GM19099 (cell line): Measurements from ENCODE around the gene ACO1.

Experiments used
- POLR2A ChIP-seq: IDR thresholded peaks from 3 replicates; pipeline ENCODE4 v1.6.1; 2011; ENCODE audit warnings: low read depth; ENCODE audit not compliant: insufficient read length; ENCODE audit errors: extremely low read depth

ACO1 gene

DNA sequence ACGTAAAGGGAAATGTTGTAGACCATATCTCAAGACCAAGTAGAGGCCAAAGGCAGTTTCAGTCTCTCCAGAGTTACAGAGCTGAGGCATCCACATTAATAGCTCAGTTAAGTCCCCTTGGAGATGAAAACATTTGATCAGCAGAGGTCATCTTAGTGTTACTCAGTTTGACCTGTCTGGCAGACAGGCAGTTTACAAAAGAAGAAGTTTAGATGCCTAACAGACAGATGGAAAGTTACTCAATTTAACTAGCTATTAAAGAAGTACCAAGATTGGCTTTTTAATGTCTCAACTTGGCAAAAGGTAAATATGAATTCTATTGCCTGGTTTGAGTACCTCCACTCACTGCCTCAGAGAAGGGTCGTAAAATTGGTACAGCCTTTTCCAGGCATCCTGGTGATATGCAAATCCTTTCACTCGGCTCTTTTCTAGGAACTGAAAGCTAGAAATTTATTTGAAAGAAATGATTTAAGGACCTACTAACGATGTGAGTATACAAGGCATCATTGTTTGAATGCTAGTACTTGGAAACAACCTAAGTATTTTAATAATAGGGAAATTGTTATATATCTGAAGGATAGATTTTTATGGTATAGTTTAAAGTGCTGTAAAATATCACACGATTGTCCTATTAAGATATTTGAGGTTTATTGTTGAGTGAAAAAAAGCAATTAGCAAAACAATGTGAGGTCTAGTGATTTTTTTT, 14.8 kb downstream of the ACO1 start:
- TF ChIP-seq POLR2A = no peak

DNA sequence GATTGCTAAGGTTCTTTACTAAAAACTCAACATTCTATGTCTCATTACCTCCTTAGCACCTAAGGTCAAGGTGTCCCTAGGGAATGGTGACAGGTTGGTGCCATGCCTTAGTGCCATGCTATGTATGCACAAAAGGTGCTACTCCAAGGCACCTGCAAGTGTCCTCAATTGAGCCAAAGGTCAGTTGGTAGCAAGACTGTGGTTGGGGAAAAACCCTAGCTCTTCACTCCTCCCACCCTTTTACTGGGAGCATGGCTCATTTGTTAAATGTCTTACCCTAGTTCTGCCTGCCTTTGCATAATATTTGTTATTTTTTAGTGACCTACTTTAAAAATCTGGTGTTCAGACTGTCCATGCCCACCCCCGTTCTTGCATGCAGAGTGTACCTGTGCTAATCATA, 17.0 kb downstream of the ACO1 start:
- no peak for TF ChIP-seq POLR2A

DNA sequence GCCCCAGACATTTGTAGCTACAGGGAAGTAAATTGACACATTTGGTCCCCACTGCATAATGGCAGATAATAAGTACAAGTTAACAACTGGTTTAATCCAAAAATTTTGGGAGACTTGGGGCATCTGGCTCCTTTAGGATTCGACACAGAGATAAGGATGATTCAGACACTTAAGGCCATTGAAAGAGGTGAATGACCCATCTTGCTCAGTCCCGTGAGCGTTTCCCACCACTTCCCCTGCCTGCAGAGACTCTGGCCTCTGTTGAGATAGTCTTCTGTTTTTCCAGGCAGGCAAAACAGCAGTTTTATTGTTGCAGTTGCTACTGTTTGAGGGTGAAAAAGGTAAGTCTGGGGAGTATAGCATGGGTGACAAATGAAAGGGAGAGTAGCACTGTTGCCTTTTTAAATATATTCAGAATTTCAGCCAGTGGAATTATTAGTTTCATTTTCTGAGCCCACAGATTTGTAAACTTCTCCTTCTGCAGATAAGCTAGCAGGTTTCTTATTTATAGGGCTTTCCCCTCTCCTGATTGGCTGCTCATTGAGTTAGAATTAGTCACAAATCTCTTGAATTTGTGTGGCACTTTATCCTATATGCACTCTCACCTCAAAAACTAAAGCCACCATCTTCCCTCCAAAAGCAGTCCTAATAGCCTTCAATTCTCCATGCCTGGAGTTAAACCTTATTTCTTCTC, 19.3 kb downstream of the ACO1 start:
- no peak for TF ChIP-seq POLR2A

DNA sequence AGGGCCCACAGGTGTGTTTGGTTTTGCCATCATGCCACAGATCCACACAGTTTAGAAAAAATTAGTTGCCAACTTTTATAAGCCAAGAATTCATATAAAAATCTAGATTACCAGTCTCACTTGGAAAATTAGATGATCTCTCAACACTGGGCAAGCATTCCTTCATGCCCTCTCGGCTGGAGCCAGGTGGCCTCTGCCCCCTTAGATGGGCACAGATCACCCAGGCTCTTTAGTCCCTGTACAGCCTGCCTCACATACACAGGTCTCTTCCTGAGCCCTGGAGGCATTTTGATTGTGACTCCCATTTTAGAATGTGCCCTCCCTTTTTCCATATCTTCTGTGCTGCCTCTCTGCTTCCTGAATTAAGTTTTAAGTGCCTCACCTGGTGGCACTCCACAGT, 20.0 kb downstream of the ACO1 start:
- TF ChIP-seq POLR2A = no peak

DNA sequence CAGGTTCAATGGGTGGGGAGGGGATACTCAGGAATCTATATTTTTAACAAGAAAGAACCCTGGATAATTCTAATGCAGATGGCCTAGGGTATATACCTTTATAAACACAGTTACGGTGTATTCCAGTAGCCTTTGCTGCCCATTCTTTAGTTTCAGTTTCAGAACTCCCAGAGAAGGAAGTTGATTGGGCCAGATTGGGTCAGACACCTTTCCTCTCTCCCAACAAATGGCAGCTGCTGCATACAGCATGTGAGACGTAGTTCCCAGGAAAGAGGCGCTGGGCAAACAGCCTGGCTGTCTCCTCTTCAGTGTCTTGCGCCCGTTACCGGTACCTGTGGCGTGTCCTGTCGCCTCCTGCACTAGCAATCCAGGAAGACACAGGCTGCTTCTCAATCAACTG, 20.4 kb downstream of the ACO1 start:
- no peak for TF ChIP-seq POLR2A

DNA sequence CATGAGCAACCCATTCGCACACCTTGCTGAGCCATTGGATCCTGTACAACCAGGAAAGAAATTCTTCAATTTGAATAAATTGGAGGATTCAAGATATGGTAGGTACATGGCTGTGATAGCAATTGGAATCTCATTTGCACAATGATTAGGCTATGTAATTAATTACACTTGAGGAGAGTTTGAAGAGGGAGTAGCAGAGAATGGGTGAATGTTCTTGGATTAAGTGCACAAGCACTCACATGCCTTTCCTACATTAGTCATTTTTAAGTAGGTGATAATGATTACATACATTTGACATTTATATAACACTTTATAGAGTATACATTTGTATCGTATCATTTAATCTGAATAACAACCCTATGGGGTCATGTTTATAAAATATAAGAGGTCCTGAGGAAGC, 21.1 kb downstream of the ACO1 start:
- no peak for TF ChIP-seq POLR2A

DNA sequence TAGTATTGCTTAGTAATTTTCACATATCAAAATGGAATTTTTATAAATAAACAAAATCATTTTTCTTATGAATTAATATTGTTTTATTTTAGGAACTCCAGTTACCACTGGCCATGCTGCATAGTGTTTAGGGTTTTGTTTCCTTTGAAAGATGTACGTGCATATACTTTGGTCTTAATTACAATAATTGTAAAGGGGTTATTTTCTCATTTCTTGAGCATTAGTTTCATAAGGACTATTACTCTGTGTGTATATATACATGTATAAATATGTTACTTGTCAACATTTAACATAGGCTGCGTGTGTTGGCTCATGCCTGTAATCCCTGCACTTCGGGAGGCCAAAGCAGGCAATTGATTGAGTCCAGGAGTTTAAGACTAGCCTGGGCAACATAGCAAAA, 21.6 kb downstream of the ACO1 start:
- no peak for TF ChIP-seq POLR2A

DNA sequence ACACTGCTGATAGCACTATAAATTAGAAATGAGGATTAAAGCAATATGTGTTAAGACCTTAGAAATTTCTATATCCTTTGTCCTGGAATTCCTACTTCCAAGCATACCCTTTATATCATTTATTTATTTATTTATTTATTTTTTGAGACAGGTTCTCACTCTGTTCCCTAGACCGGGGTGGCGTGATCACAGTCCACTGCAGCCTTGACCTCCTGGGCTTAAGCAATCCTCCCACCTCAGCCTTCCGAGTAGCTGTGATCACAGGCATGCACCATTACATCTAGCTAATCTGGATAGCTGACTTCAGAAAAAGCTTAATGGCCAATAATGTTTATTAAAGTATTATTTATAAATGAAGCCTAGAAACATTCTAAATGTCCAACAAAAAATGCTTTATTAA, 27.3 kb downstream of the ACO1 start:
- no peak for TF ChIP-seq POLR2A

DNA sequence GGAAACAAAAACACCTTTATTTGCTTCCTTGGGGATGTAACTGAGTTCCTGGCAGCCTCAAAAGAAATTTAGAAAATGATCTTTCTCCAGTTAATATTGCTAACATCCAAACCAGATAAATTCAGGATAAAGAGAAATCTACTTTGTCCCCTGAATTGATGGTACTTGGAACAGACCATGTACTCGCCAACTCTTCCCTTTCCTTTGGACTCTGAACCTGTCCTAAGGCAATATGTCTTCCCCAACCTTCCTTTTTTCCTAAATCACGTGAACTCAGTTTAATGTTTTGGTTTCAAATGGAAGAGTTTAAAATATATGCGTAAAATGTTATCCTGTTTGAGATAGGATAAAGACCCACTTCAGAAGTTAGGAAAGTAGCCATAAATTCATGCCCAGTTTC, 28.0 kb downstream of the ACO1 start:
- no peak for TF ChIP-seq POLR2A

DNA sequence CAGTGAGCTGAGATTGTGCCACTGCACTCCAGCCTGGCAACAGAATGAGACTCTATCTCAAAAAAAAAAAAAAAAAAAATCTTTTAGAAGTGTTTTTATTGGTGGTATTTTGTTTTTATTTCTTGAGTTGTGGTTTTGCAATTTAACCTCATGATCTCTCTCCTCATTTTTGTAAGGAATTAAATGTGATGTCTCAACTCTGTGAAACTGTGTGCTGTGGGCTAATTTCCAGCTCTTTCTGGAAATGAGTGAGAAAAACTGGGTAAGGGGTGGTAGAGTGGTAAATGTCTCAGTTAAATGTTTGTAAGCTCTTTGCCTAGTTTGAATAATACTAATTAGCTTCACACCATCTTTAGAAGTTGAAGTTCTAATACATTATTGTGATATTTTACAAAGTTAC, 29.0 kb downstream of the ACO1 start:
- TF ChIP-seq POLR2A = no peak

DNA sequence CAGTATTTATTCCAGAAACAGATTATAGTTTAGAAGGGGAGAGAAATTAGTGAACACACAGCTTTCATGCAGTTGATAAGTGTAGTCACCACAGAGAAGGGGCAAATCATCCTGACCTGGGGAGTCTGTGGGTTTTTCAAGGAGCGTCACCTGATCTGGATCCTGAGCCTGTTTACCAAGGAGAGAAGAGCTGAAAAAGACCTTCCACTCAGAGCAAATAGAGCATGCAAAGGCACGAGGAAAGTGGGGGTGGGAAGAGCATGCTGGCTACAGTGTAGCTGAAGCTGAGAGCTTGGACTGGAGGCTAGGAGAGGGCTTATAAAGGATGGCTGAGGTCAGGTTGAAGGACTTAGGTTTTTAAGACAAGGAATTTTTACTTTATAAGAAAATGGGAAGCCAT, 30.4 kb downstream of the ACO1 start:
- TF ChIP-seq POLR2A = no peak

DNA sequence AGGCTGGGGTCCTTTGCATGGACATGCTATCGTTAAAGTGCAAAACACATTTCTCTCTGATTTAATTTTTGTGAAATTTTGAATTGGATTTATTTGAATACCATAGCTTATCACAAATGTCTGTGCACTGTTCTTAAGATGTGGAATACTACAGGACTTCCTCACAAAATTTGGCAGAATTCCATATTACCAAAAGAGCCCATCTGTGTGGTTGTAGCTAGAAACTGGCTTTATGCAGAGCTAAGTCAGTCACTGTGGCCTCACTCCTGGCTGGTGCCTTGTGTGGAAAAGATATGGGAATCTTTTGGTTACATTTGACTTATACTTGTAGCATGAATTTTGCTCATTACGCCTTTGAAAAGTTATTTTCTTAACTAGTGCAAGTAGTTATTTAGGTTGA, 35.5 kb downstream of the ACO1 start:
- TF ChIP-seq POLR2A = no peak

DNA sequence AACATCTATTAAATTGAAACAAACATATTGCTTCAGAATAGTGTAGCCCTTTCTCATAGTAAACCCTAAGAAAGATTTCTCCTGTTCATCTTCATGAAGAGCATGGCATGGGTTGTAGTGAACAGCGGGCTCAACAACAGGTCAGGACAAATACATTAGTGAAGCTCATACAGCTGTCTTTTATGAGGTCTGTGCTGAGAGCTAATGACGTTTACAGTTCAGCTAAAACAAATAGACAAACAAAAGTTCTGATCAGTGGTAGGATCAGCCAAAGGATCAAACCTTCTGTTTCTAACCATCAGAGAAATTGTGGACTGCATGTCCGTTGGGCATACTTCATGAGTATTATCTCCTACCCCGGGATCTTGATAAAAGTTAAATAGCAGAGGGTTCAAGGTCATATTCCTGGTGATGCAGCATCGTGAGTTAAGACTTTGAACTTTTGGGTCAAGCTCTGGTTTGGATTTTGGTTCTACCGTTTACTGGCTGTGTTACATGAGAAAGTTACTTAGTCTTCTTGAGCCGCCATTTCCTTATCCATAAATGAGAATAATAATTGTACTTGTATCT, 37.9 kb downstream of the ACO1 start:
- no peak for TF ChIP-seq POLR2A

DNA sequence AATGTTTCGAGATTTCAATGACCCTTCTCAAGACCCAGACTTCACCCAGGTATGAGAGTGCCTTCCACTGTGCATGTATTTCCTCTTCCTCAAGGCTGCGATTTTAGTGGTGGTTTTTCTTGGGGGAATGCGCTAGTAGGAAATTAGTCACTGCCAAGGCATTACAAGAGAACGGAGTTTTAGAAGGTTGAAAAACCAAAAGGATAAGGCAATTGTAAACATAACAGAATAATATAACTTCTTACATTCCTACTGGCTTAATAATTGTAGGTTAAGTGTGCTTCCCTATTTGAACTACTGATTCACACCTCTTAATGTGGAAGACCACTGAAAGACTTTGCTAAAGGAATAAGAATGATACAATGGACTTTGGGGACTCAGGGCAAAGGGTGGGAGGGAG, 38.9 kb downstream of the ACO1 start:
- no peak for TF ChIP-seq POLR2A

DNA sequence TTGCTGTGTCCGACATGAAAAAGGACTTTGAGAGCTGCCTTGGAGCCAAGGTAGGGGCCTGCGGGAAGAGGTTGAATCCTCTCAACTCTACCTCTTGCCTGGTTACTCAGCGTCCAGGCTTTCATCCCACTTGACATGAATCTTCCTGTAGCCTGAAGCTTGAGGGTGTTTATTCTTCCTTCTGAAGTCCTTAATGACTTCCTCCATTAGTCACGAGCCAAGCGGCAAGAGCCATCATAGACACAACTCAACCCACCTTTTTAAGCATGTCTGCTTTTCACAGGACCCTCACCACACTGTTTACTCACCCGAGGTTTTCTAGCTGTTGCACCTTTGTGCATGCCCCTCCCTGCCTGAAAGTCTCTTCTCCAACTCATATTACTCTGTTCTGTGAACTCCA, 40.2 kb downstream of the ACO1 start:
- no peak for TF ChIP-seq POLR2A

DNA sequence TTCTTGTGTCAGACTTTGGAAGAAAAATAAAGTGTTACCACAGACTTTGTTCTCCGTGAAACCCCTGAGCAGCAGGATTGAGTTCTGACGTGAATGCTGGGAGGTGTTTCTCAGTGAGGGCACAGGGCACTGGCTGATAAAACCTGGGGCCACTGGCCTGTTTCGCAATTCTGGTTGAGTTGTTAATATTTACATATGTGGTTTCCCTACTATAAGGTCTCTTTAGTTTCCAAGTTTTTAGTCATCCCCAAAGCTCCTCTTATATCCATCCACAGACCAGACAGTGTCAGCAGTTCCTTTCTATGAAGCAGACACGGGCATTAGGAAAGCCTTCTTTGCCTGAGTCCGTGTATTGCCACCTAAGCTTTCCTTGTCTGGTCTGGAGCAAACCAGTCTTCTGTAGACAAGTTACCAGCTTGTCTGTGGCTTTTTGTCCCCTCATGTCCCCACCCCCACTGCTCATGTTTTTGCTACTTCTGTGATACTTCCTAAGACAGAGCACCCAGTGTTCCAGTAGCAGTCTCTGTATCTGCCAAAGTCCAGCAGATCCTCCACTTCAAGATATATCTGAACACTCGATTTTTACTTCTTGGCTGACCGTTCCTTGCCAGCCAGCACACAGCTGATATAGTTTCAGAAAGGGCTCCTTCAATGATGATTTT, 42.0 kb downstream of the ACO1 start:
- TF ChIP-seq POLR2A = no peak

DNA sequence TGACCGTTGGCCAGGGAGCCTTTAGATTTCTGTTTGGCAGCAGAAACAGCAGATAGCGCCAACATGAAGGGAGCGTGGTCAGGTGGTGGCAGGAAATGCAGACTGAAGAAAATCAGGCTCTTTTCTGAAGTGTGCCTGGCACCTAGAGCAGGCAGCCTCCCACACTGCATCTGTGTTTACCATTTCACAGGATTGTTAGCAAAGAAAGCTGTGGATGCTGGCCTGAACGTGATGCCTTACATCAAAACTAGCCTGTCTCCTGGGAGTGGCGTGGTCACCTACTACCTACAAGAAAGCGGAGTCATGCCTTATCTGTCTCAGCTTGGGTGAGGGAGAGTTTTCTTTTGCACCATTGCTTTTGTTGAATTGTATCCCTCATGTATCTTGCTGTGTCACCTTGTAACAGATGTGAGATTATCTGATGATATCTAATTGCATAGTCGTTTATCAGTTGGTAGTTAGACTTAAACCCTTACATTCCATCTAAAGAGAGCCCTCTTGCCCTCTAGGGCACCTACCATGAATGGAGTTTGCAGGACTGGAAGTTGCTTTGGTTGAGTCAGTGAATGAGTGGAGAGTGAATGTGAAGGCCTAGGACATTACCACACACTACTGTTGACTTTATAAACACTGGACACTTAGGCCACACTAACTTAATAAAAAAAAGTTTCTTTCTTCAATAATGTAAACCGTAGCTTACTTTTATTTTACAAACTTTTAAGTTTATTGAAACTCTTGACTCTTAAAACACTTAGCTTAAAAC, 42.8 kb downstream of the ACO1 start:
- no peak for TF ChIP-seq POLR2A
